ENCODE measurements around the gene INPP5A. TPM values are rescaled to one million over a fixed set of nuclear protein-coding genes. Genes with fewer than 3 reads are reported as not detected.

INPP5A gene
- total and polyA plus RNA-seq, 10 of the 15 experiments (the other 5 are each of a cell fraction or from before 2014, with no cell fraction given) = 0.52 to 15.0 (median 6.3) TPM

GRCh38 chr10:132786476-132786883, 248.9 kb downstream of the INPP5A start:
- ATAC-seq (no peak), FAIRE-seq (no peak), DNase-seq (ENCODE audit: low read depth, low spot score) (no peak)
- Histone ChIP-seq H3K4me3 (no peak overlapping the region), H4K20me1 (ENCODE audit: control insufficient read depth, insufficient read depth) (no peaks in the 10 kb centered on the region), H2AFZ (ENCODE audit: control insufficient read depth, low read depth, low read length) (no peak overlapping the region), H3K27ac (ENCODE audit: control insufficient read depth, insufficient read depth) (no peak overlapping the region), H3K36me3 (ENCODE audit: control insufficient read depth in 2 of 2, insufficient read depth in 2 of 2, low read length in 1 of 2) (no peaks in the 10 kb centered on the region), H3K4me2 (ENCODE audit: control insufficient read depth, insufficient read depth) (no peak overlapping the region), H3K79me2 (ENCODE audit: control insufficient read depth, insufficient read depth, low read length) (no peaks in the 10 kb centered on the region), H3K9me3 (replicated peaks; ENCODE audit: control insufficient read depth, insufficient read depth, low read length) (no peaks in the 10 kb centered on the region; the same call in 2 of the 3 replicates), H3K27me3 (replicated peaks in 1 of 2; ENCODE audit: control insufficient read depth in 2 of 2, insufficient read depth in 2 of 2, low read length in 1 of 2) (no peaks in the 10 kb centered on the region), H3K4me1 (ENCODE audit: control insufficient read depth, insufficient read depth, low read length) (no peaks in the 10 kb centered on the region), H3K9ac (ENCODE audit: control insufficient read depth, insufficient read depth, low read length) (no peak overlapping the region)
- WGBS (ENCODE audit: insufficient coverage, insufficient replicate concordance, low lambda C conversion rate, missing lambda C conversion rate) = 58% methylated on average over 42 of the region's 58 CpGs
- CTCF ChIA-PET = no interaction called here
- intact Hi-C loops (cut with micrococcal nuclease; ENCODE audit: unreplicated experiment) = no loop called here
- no peak for TF ChIP-seq RAD21 (IDR thresholded peaks at IDR 0.05; ENCODE audit: insufficient read depth, low read depth, low read length)
- no peak for TF ChIP-seq PRDM15 (CRISPR knock-in tag; IDR thresholded peaks at IDR 0.05)
- no peak for TF ChIP-seq ZNF622 (IDR thresholded peaks at IDR 0.05)
- no peak for TF ChIP-seq CEBPZ (IDR thresholded peaks at IDR 0.05; ENCODE audit: low read depth, low read length)
- no peak for TF ChIP-seq ZNF207 (IDR thresholded peaks at IDR 0.05; ENCODE audit: borderline replicate concordance)
- no peak for TF ChIP-seq NRF1 (conservative IDR thresholded peaks at IDR 0.05; ENCODE audit: low read depth, low read length)
- TF ChIP-seq RUNX3 (IDR thresholded peaks at IDR 0.05; ENCODE audit: low read length) = no peak
- TF ChIP-seq ZBTB33 (IDR thresholded peaks at IDR 0.05) = no peak
- no peak for TF ChIP-seq USF2 (IDR thresholded peaks at IDR 0.05; ENCODE audit: borderline replicate concordance, low read depth, low read length)
- TF ChIP-seq JUNB (IDR thresholded peaks at IDR 0.05) = no peak
- BruUV-seq (replicated peaks) = no TSS peak
- RAD21 ChIA-PET (ENCODE audit: unreplicated experiment) = no interaction called here
- SMC1A ChIA-PET (ENCODE audit: uncharacterized antibody, unreplicated experiment) = no interaction called here
- POLR2A ChIA-PET = no interaction called here
- in situ Hi-C loops (cut with MboI) = no loop called here

Measured in GM12878 (cell line).